Measurements from ENCODE around the gene DUOX1.

GRCh38 chr15:45114751-45115085, 15.1 kb upstream of the DUOX1 start:
- no peak for TF ChIP-seq CTCF (IDR thresholded peaks at IDR 0.05; ENCODE audit: extremely low read depth in 1 of 2, insufficient read depth in 1 of 2, low read depth in 1 of 2, low read length in 2 of 2)
- no peak for TF ChIP-seq POLR2A (IDR thresholded peaks at IDR 0.05; ENCODE audit: low read depth, low read length)
- TF ChIP-seq EZH2 (IDR thresholded peaks at IDR 0.05; ENCODE audit: borderline replicate concordance, low read depth, low read length, severe bottlenecking), result no peak
- TF ChIP-seq POLR2AphosphoS5 (IDR thresholded peaks at IDR 0.05; ENCODE audit: insufficient read depth, low read depth, low read length), result no peak
- TF ChIP-seq GATA2 (IDR thresholded peaks at IDR 0.05; ENCODE audit: insufficient read depth, insufficient read length, low read depth, low read length), result no peak
- no peak for TF ChIP-seq FOS (IDR thresholded peaks at IDR 0.05; ENCODE audit: borderline replicate concordance, insufficient read depth, low read length)
- no peak for TF ChIP-seq MYC (IDR thresholded peaks at IDR 0.05; ENCODE audit: low read depth, low read length)
- TF ChIP-seq MAX (IDR thresholded peaks at IDR 0.05; ENCODE audit: insufficient read depth, insufficient read length), result no peak
